Fibroblast of skin of right quadriceps (primary cell): ENCODE data around the gene SSTR3.

Experiments
- DNase-seq: peaks from one replicate; pipeline ENCODE4 v3.0.0-alpha.2; 2013

Gene SSTR3

GRCh38 chr22:37228106-37229011 lies 16.1 kb upstream of the SSTR3 start:
- peak; percentile 77 for DNase-seq

- no peak for DNase-seq
Measured at GRCh38 chr22:37226514-37226913, 14.2 kb upstream of the SSTR3 start.

DNA sequence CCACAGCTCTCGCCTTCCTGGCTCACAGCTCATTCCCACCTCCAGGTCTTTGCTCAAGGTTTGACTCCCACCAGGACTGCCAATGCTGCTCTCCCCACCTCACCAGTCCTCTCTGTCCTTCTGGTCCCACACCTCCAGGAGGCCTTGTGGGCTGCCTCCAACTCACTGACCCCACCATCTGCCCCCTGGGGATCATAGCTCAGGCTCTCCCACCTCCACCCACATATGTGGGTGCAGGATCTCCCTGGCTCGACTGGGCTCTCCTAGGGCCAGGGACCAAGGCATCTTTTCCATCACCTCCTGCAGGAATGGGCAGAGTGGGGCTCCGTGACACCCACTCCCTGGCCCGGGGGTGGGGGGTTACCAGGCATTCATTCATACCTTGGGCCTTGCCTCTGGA lies 13.8 kb upstream of the SSTR3 start:
- no peak for DNase-seq

GRCh38 chr22:37225481-37225880 lies 13.2 kb upstream of the SSTR3 start:
- no peak for DNase-seq

GRCh38 chr22:37224757-37225420 lies 12.6 kb upstream of the SSTR3 start:
- DNase-seq = no peak

DNA sequence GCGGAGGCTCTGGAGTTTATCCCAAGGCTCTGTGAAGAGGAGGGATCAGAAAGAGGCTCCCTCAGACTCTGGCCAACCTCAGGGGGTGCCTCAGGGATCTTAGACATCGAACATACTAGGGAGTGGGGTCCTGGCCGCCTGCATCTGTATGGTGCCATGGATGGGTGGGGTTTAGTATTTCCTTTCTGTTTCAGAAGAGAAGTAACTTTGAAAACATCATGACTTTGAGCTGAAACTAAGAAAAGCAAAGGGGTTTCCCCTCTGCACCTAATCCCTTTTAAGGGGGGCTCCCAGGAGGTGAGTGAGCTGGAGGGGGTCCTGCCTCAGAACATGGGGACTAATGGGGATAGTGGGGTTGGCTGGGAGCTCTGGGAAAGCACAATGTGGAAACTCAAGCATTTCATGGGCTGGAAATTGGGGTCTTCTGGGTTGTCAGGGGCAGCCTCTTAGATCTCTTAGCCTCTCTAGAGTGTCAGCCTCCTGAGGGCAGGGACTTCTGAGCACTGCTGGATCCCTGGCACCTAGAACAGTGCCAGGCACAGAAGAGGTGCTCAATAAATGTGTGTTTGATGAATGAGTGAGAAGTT lies 11.8 kb upstream of the SSTR3 start:
- DNase-seq = no peak

DNA sequence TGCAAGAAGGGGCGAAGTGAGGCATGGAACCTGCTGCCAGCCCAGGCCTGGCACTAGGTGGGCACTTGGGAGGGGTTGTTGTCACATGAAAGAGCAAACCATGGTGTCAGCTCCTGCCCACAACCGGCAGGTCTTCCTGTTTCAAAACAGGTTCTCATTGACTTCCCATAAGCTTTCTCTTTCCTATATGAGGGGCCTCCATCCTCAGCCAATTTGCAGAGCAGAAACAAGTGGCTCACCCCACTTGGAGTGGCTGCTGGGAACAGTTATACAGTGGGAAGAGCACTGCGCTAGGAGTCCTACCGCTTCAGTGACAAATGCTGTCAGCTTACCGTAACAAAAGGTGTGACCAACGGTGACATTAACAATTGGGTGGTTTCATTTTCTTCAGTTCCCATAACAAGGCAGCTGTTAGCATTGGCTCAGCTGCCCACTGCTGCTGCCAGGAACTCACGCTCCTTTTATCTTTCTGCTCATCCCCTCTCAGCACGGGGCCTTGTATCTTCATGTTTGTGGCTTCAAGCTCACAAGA lies 10.2 kb upstream of the SSTR3 start:
- DNase-seq = no peak

- DNase-seq = no peak
Measured at GRCh38 chr22:37221424-37222333, 9.4 kb upstream of the SSTR3 start.

DNA sequence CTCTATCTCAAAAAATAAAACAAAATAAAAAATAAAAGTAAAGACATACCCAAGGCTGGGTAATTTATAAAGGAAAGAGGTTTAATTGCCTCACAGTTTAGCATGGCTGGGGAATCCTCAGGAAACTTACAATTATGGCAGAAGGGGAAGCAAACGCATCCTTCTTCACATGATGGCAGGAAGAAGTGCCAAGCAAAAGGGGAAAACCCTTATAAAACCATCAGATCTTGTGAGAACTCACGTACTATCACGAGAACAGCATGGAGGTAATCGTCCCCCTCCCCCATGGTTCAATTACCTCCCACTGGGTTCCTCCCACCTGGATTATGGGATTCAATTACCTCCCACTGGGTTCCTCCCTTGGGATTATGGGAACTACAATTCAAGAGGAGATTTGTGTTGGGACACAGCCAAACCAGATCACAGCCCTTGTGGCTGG lies 8.3 kb upstream of the SSTR3 start:
- no peak for DNase-seq

DNA sequence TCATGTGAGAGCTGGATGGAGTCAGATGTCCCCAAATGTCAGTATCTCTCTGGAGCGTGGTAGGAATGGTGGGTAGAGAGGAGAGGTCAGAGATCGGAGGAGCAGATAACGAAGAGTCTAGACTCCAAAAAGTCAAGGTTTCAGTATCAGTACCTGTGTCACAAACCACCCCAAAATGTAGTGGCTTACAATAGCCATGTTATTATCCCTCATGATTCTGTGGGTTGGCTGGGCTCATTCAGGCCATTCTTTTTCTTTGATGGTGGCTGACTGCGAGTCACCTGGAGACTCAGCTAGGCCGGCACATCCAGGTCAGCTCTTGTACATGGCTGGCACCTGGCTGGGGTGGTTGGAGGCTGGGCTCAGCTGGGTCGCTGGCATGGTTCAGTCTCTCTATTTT lies 7.3 kb upstream of the SSTR3 start:
- DNase-seq = no peak

DNA sequence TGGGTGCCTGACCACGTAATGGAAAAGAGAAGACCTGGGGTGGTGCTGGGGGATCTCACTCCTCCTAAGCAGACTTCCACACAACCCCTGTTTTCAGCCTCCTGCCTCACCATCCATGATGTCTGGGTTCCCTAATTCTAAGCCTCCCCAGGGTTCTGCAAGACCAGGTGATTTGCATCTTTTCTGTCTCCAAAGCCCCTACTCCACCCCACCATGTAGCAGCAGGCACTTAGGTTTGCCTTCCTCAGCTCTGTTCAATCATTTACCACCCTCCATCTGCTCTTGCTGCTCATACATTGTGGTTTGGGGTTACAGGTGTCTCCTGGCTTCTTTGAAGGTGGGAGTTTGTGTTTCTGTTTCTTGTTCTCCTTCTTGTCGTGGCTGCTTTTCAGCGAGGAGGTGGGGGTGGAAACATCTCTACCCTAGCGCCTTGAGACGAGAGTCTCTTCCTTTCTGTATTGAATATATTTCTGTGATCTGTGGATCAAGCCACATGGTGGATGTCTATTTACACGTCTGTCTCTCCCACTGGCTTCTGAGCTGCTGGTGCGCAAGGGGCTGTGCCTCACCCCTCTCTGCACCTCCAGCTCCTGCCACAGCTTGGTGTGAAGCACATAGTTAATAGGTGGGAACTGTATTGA lies 6.6 kb upstream of the SSTR3 start:
- DNase-seq = no peak

DNA sequence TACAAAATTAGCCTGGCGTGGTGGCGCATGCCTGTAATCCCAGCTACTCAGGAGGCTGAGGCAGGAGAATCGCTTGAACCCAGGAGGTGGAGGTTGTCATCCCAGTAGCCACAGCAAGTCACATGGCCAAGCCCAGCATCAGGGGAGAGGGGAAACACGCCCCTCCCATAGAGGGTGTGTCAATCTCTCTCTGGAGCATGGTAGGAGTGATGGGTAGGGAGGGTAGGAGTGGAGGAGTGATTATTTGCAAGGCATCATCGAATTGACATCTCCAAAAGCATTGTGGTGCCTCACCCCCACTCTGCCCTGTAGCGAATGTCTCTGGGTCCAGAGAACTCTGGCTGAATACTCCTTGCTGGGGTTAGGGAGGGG lies 6.1 kb upstream of the SSTR3 start:
- no peak for DNase-seq

- DNase-seq = no peak
Measured at GRCh38 chr22:37215890-37216289, 3.6 kb upstream of the SSTR3 start.

DNA sequence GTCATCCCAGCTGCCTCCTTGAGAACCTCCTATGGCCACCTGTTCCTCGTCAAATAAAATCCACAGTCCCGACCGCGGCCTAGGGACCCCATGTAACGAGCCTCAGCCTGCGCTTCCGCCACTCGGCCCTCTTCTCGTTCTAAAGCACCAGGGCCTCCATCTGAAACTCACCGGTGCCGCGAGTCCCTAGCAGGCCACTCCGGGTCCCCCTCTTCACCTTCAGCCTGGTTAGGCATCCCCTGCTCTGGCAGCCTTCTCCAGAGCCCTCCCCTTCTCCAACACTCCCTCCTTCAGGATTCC lies 2.4 kb upstream of the SSTR3 start:
- DNase-seq = no peak

DNA sequence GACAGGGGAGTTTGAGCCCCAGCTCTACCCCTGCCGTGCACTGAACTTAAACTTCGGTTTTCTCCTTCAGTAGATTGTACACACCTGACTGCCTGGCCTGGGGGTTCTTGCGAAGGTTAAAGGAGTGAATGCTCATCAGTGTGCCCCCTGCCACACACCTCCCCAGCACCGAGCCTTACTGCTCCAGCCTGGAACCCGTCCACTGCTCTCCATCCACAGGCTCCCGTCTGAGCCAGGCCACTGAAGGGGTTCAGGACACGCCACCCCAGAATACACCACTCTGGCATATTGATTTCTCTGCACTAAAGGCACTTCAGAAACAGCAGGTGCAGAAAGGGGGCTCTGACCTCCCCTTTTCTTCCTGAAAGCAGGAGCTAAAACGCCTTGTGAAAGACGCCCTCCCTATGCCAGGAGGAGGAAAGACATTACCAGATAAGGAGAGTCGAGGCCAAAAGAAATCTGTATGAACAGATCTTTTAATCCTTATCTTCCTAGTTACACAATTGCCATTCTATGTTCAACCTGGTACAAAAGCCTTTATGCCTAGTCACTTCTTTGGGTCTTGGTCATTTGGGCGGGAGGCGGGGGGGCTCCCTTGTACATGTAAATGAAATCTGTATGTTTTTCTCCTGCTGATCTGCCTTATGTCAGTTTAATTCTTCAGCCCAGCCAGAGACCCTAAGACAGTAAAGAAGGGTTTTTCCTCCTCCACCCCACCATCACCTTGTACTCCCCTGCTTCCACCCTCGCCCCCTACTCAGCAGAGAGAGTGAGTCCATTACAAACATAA lies 1.9 kb upstream of the SSTR3 start:
- DNase-seq = no peak

DNA sequence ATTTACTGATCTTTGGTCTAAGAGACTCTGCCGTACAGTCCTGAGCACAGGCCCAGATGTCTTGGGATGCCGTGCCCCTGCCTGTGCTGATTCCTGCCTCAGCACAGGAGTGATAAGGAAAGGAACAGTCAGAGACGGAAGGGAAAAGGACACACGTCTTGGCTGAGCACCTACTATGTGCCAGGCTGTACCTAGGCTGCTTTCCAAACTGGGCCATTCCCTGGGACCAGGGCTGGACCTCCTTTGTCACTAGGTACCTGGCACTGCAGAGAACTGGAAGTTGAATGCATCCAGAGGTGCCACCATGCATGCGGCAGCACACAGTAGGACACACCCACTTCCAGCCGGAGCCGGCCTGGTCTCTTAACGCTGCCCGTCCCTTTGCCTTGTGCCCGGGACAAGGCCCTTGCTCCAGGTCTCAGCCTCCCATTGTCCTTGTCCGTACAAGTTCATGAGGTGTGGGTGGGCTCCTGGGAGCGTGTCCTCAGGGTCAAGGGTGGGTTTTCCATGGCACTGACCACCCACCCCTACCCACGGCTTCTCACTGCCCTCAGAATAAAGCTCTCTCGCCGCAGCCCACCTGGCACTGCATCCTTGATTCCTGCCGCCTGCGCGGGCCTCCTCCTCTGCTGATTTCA lies 1.1 kb upstream of the SSTR3 start:
- no peak for DNase-seq

GRCh38 chr22:37211866-37212173 lies 457 bp downstream of the SSTR3 start:
- DNase-seq = no peak

DNA sequence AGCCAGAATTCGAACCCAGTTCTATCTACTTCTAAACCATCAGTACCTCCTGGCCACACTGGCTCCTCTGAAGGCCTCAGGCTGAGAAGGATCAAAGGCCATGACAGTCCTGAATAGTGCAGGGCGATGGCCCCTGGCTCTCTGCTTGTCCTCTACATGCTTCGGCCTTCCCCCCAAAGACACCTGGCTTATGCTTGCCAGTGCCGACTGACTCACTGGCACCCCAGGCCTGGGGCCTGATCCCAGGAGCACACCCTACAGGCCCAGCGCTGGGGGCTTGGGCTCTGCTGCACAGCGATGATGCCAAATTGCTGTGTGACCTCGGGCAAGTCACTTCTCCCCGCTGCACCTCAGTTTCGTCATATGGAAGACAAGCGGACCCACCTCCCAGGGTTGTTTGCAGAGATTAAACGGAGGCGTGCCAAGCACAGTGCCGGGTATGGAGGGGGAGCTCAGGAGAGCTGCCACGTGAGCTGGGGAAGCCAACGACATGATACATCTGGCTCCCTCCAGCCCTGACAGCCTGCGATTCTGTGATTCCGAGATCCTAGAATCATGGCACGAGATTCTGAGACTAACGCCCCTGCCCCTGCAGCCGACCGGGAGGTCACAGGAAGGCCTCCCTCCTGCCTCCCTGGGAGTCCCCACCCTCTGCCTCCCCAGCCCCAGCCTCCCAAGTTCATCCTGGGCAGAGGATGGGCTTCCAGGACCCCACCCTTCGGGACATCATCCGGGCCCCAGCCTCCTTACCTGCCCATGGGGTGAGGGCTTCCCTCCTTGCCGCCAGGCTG lies 1.0 kb downstream of the SSTR3 start:
- DNase-seq = no peak

DNA sequence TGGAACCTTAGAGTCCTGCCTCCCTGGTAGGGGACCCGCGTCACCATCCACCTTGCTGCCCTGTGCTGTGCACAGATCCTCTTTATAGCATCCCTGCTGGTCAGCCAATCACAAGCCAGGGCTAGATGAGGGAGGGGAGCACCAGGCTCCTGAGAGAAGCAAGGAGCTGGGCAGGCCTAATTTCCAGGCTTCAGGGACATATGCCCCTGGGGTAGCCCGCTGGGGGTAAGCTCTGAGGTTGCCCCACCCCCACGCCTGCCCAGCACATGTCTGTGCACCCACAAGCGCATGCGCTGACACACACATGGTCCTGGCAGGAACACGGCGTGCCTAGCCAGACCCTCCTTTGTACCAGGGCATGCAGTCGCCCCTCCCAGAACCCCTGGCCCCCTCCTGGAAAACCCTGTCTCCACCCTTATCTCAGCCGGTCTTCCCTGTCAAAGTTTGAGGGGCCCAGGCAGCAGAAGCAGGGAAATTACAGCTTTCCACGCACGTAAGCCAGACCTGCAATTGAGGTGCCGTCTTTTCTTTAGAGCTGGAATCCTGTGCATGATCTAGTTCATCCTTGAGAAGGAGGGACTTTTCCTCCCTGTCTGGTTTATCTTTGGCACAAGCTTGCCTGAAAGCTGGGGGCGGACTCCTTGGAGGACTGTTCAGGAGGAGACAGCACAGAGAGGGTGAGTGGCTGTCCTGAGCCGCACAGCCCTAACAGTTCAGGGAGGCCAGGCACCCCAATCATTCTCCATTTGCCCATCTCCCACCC lies 2.1 kb downstream of the SSTR3 start:
- DNase-seq = no peak
